RWPE2 (cell line): ENCODE measurements around the gene TEX264.

Experiments used
- ATAC-seq: fragments of 200-7000 bp; cut with Tn5 transposase; 3 replicates; pipeline ENCODE4 v1.9.1; 2021; ENCODE audit warnings: low read depth
- DNase-seq: peaks from one replicate; pipeline ENCODE4 v3.0.0-alpha.2; 2020; ENCODE audit warnings: low spot score
- H3K27ac ChIP-seq: fragments of 450-650 bp; 2 replicates; pipeline ENCODE4 v1.5.1; 2017; ENCODE audit warnings: mild to moderate bottlenecking; ENCODE audit not compliant: poor library complexity, severe bottlenecking
- H3K27me3 ChIP-seq: fragments of 250-450 bp; sonication (Bioruptor Pico); 2 replicates; pipeline ENCODE4 v1.5.1; 2021; ENCODE audit warnings: mild to moderate bottlenecking, moderate library complexity; ENCODE audit not compliant: insufficient read depth, poor library complexity, severe bottlenecking
- H3K36me3 ChIP-seq: fragments of 250-450 bp; sonication (Bioruptor Pico); 2 replicates; pipeline ENCODE4 v1.5.1; 2020; ENCODE audit warnings: low read depth, mild to moderate bottlenecking, moderate library complexity
- H3K4me1 ChIP-seq: fragments of 250-450 bp; sonication (Bioruptor Pico); 2 replicates; pipeline ENCODE4 v1.5.1; 2021; ENCODE audit warnings: mild to moderate bottlenecking, moderate library complexity; ENCODE audit not compliant: insufficient read depth, poor library complexity, severe bottlenecking
- H3K4me3 ChIP-seq: fragments of 250-450 bp; sonication (Bioruptor Pico); 2 replicates; pipeline ENCODE4 v1.5.1; 2021; ENCODE audit warnings: mild to moderate bottlenecking, moderate library complexity; ENCODE audit not compliant: severe bottlenecking
- H3K9me3 ChIP-seq: fragments of 250-450 bp; sonication (Bioruptor Pico); 2 replicates; pipeline ENCODE4 v1.5.1; 2021; ENCODE audit warnings: mild to moderate bottlenecking, moderate library complexity; ENCODE audit not compliant: severe bottlenecking
- CTCF ChIP-seq: fragments of 450-650 bp; IDR thresholded peaks from one replicate; pipeline ENCODE4 v1.5.1; 2017; ENCODE audit warnings: mild to moderate bottlenecking, moderate library complexity; ENCODE audit not compliant: poor library complexity, severe bottlenecking

TEX264 gene

DNA sequence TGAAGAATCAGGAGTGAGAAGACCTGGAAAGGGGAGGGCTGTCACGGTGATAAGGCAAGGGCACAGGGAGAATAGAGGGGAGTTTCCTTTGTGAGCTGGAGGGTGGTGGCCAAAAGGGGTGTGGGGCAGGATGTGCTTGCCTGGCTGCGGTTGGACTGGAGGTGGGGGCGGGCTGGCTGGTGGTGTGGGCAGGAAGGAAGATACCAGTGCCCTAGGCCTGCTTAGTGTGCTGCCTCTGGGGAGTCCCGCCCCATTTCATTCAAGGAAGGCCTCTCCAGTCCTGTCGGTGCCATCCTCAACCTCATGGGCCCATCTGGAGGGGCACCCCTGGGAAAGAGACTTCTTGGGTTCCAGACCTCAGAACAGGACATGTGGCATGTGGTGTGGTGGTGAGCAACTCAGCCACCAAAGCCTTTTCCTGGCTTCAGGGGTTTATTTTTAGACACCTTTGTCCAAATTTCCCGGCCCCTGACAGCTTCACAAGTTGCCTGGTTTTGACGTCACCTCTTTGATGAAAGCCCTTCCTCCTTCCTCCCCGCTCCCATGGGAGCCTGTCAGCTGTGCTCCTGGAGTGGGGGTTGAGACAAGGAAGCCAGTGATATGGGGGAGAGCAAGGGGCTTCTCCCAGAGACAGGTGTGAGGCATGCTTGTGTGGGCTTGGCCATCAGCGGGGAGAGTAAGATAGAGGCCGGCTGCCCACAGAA lies 15.6 kb downstream of the TEX264 start:
- Histone ChIP-seq H3K36me3 (peaks cover 49% of the 10 kb centered on the region), H3K27me3 (no peaks in the 10 kb centered on the region), H3K27ac (no peak overlapping the region), H3K4me1 (peaks cover 4% of the 10 kb centered on the region), H3K4me3 (no peak overlapping the region), H3K9me3 (no peaks in the 10 kb centered on the region)
- ATAC-seq, result peak; percentile 69
- no peak for DNase-seq
- no peak for TF ChIP-seq CTCF

DNA sequence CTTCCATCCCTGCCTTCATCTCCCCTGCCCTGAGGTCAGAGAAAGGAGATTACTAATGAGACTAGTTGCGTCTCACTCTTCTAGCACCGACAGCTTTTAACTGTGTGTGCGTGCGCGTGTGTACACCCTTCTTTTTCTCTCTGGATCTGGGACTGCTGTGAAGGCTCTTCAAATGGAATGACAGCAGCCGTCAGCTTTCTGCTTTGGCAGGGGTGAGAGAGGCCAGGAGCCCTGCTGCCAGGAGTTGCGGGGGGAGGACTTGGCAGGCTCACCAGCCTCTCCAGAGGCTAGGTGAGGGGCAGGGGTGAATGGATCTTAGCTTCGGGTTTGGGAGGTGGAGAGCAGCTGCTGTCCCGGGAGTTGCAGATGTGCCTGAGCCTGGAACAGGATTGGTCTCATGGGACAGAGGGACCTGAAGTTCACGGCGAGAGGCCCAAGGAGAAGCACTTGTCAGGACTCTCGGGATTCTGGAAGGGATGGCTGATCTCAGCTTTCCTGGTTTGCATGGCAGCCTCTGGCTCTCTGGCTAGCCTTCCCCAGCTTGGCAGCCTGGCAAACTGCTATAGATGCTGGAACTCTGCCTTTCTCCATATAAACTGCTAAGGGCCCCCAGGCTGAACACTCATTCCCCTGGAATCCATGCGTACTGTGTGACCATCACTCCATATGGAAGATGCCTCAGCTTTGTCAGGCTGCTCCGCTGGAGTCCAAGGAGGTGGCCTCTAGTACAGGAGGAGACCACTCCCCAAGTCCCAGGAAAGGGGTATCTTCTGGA lies 16.6 kb downstream of the TEX264 start:
- no peaks in the 10 kb centered on the region for H3K4me1 ChIP-seq
- H3K36me3 ChIP-seq, result peaks cover 41% of the 10 kb centered on the region
- no peak for DNase-seq
- ATAC-seq, result no peak
- H3K9me3 ChIP-seq, result no peaks in the 10 kb centered on the region
- H3K27me3 ChIP-seq, result no peaks in the 10 kb centered on the region
- no peak overlapping the region for H3K27ac ChIP-seq
- no peak for TF ChIP-seq CTCF
- H3K4me3 ChIP-seq, result no peak overlapping the region

DNA sequence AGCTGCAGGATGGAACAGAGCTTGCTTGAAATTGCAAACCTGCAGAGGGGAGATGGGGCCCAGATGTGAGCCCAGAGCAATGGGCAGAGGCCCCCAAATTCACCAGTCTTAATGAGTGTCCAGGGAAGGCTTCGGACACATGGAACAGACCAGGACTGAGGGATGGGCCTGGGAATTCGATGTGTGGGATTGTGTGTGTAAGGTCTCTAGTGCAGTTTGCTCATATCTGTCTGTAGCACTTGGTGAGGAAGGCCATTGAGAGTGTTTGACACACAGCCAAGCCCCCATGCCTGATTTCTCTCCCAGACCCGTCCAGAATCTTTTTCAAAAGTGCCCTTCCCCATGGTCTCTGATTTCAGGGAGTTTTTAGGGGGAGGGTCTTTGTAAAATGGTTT lies 17.2 kb downstream of the TEX264 start:
- ATAC-seq (no peak), DNase-seq (no peak)
- no peak overlapping the region for H3K27ac ChIP-seq
- no peaks in the 10 kb centered on the region for H3K27me3 ChIP-seq
- peaks cover 37% of the 10 kb centered on the region for H3K36me3 ChIP-seq
- no peaks in the 10 kb centered on the region for H3K4me1 ChIP-seq
- TF ChIP-seq CTCF, result no peak
- no peaks in the 10 kb centered on the region for H3K9me3 ChIP-seq
- H3K4me3 ChIP-seq, result no peak overlapping the region

GRCh38 chr3:51691021-51691420 lies 20.0 kb downstream of the TEX264 start:
- no peak overlapping the region for H3K27ac ChIP-seq
- no peaks in the 10 kb centered on the region for H3K27me3 ChIP-seq
- H3K4me3 ChIP-seq, result no peak overlapping the region
- TF ChIP-seq CTCF, result no peak
- H3K4me1 ChIP-seq, result no peaks in the 10 kb centered on the region
- ATAC-seq (no peak), DNase-seq (no peak)
- peaks cover 13% of the 10 kb centered on the region for H3K36me3 ChIP-seq
- H3K9me3 ChIP-seq, result no peaks in the 10 kb centered on the region

DNA sequence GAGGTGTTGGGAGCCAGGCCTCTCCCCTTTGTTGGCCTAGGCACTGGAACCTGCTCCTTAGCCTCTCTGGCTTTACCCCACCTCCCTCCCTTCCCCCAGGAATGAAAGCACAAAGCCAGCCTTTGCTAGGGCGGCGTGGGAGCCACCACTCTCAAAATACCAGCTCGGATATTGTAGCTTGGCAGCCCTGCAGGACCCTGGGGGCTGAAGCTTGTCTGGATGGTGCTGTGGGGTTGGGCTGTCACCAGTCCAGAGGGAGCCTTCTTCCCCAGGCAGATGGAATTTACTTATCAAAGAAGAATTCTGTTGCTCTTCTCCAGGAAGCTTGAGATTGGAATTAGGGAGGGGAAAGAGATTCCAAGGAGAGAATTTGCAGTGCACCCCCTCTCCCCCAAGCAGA lies 20.9 kb downstream of the TEX264 start:
- no peak for TF ChIP-seq CTCF
- no peaks in the 10 kb centered on the region for H3K27me3 ChIP-seq
- ATAC-seq, result no peak
- H3K4me3 ChIP-seq, result no peak overlapping the region
- H3K4me1 ChIP-seq, result no peaks in the 10 kb centered on the region
- no peak for DNase-seq
- H3K27ac ChIP-seq, result no peak overlapping the region
- peaks cover 7% of the 10 kb centered on the region for H3K36me3 ChIP-seq
- no peaks in the 10 kb centered on the region for H3K9me3 ChIP-seq
